GM23248 (cell line): ENCODE results near the gene ITGB2. TPM values are rescaled to one million over a fixed set of nuclear protein-coding genes. Genes with fewer than 3 reads are reported as not detected.

Source experiments
- DNase-seq: peaks from one replicate; pipeline ENCODE4 v3.0.0-alpha.2; 2015
- H2AFZ ChIP-seq: fragments of 200-600 bp; sonication (generic); 2 replicates; pipeline ENCODE4 v1.6.1; 2016; ENCODE audit warnings: antibody characterized with exemption
- H3F3A ChIP-seq: fragments of 200-600 bp; sonication (generic); 2 replicates; pipeline ENCODE4 v1.6.1; 2016; ENCODE audit warnings: mild to moderate bottlenecking, antibody characterized with exemption, mixed run types; ENCODE audit not compliant: insufficient read depth
- H3K27ac ChIP-seq: fragments of 200-600 bp; sonication (generic); 2 replicates; pipeline ENCODE4 v1.5.1; 2016; ENCODE audit warnings: mild to moderate bottlenecking
- H3K27me3 ChIP-seq: fragments of 200-600 bp; sonication (generic); replicated peaks from 2 replicates; pipeline ENCODE4 v1.6.1; 2016; ENCODE audit warnings: mild to moderate bottlenecking; ENCODE audit not compliant: insufficient read depth
- H3K36me3 ChIP-seq: fragments of 200-600 bp; sonication (generic); 2 replicates; pipeline ENCODE4 v1.6.1; 2016; ENCODE audit warnings: low read depth, mild to moderate bottlenecking
- H3K4me1 ChIP-seq: fragments of 200-600 bp; sonication (generic); 2 replicates; pipeline ENCODE4 v1.6.1; 2016; ENCODE audit warnings: mild to moderate bottlenecking; ENCODE audit not compliant: insufficient read depth
- H3K4me2 ChIP-seq: fragments of 200-600 bp; sonication (generic); one replicate; pipeline ENCODE4 v1.6.1; 2016; ENCODE audit warnings: mild to moderate bottlenecking; ENCODE audit not compliant: unreplicated experiment
- H3K4me3 ChIP-seq: fragments of 200-600 bp; sonication (generic); 2 replicates; pipeline ENCODE4 v1.5.1; 2016; ENCODE audit warnings: mild to moderate bottlenecking
- H3K79me2 ChIP-seq: fragments of 200-600 bp; sonication (generic); 2 replicates; pipeline ENCODE4 v1.6.1; 2016; ENCODE audit warnings: mild to moderate bottlenecking; ENCODE audit not compliant: insufficient read depth
- H3K9ac ChIP-seq: fragments of 200-600 bp; sonication (generic); 2 replicates; pipeline ENCODE4 v1.6.1; 2016; ENCODE audit warnings: mild to moderate bottlenecking
- H3K9me2 ChIP-seq: fragments of 200-600 bp; sonication (generic); 2 replicates; pipeline ENCODE4 v1.6.1; 2016; ENCODE audit warnings: mixed run types, mild to moderate bottlenecking, moderate library complexity; ENCODE audit not compliant: insufficient read depth
- H3K9me3 ChIP-seq: fragments of 200-600 bp; sonication (generic); one replicate; pipeline ENCODE4 v1.6.1; 2017; ENCODE audit warnings: low read depth
- H4K20me1 ChIP-seq: fragments of 200-600 bp; sonication (generic); 2 replicates; pipeline ENCODE4 v1.6.0; 2016; ENCODE audit not compliant: insufficient read depth
- EZH2 ChIP-seq: fragments of 200-600 bp; sonication (generic); IDR thresholded peaks from 2 replicates; pipeline ENCODE4 v1.6.1; 2018; ENCODE audit warnings: antibody characterized with exemption, mild to moderate bottlenecking; ENCODE audit not compliant: insufficient read depth, poor library complexity, severe bottlenecking
- EZH2phosphoT487 ChIP-seq: fragments of 200-600 bp; sonication (generic); IDR thresholded peaks from 2 replicates; pipeline ENCODE4 v1.6.1; 2018; ENCODE audit warnings: antibody characterized with exemption, moderate library complexity, mild to moderate bottlenecking, low read depth; ENCODE audit not compliant: insufficient read depth
- WGBS, 2 experiments: methylation state at CpG; one replicate each; pipeline ENCODE4 v1.1.6; 2015 to 2017; ENCODE audit warnings: low lambda C conversion rate in 2 of 2, low coverage in 1 of 2; ENCODE audit errors: missing lambda C conversion rate in 2 of 2; 5-methylcytosine and 5-hydroxymethylcytosine counted together
- in situ Hi-C: fragments of 300-500 bp; cut with MboI; formaldehyde crosslinking; loops from 2 replicates; pipeline ENCODE4 v1.15.0; 2020
- polyA plus RNA-seq: library from polyadenylated mRNA; unstranded; fragments of >200 nt; fragmentation: Nextera tagmentation; extraction: Ambion mirVana; gene quantifications from 2 replicates; pipeline ENCODE4 v1.2.1, GENCODE V29; 2016
- total RNA-seq: library from RNA; depleted of rRNA; stranded (reverse); fragments of >200 nt; shearing (Covaris generic); gene quantifications from 2 replicates; pipeline ENCODE4 v1.2.3, GENCODE V29; 2014

Gene ITGB2
- total and polyA plus RNA-seq, 2 experiments from 2014 or later, result 1.3 to 2.2 TPM

DNA sequence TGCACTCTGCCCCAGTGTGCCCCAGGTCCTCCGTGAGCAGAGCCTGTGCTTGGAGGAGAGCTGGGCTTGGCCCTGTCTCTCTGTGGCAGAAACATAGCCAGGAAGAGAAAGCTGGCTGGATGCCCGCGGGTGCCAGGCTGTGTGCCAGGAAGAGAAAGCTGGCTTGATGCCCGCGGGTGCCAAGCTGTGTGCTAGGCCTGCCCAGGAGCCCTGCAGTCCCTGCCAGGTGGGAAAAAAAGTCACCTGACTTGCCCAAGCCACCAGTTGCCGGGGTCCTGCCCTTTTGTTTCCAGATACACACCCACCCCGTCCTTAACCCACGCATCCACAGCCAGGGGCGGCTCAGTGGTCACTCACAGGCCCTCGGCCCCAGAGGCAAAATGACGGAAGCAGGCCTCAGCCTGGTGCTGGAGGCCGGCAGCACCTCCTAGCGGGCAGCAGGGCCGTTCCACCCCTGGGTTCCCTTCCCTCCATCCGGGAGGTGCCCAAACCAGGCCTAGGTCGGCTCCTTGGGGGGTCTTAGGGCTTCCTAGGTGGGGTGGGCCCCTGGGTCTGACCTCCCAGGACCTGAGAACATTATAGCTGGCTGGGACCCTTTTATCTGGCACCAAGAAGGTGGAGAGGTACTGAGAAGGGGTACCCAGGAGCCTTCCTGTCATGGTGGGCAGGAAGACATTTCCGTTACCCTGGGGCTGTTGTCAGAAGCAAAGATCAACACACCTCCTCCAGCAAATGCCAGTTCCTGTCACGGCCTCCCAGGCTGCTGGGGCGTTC lies 9.1 kb downstream of the ITGB2 start:
- in situ Hi-C loops, result no loop called here
- Histone ChIP-seq H4K20me1 (no peaks in the 10 kb centered on the region), H3K79me2 (no peaks in the 10 kb centered on the region), H3K27me3 (no peaks in the 10 kb centered on the region), H3K9me2 (no peaks in the 10 kb centered on the region), H3K4me1 (peaks cover 5% of the 10 kb centered on the region; the same call in 1 of the 2 replicates), H3K36me3 (no peaks in the 10 kb centered on the region), H2AFZ (no peak overlapping the region), H3K27ac (no peak overlapping the region), H3K4me3 (no peak overlapping the region), H3K4me2 (no peak overlapping the region), H3F3A (no peaks in the 10 kb centered on the region), H3K9me3 (no peaks in the 10 kb centered on the region), H3K9ac (no peak overlapping the region)
- 77 to 84% methylated on average over 19 of the region's 19 CpGs for WGBS, 2 experiments
- TF ChIP-seq EZH2 (no peak), EZH2phosphoT487 (no peak)
- DNase-seq, result no peak

DNA sequence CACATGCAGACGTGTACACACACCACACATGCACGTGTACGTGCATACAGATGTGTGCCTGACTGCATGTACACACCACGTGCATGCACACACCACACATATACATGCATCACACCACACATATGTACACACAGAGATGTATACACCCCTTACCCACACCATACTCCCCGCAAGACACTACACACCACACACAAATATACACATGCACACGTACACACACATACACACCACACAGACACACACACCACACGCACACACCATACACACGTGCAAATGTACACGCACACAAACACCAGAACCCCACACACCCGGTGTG lies 9.7 kb downstream of the ITGB2 start:
- no peaks in the 10 kb centered on the region for H3K9me3 ChIP-seq
- H3K79me2 ChIP-seq, result no peaks in the 10 kb centered on the region
- H4K20me1 ChIP-seq, result no peaks in the 10 kb centered on the region
- H3K4me3 ChIP-seq, result no peak overlapping the region
- H2AFZ ChIP-seq, result no peak overlapping the region
- no peaks in the 10 kb centered on the region for H3K27me3 ChIP-seq
- H3K4me1 ChIP-seq, result peaks cover 5% of the 10 kb centered on the region; the same call in 1 of the 2 replicates
- no peak overlapping the region for H3K4me2 ChIP-seq
- H3F3A ChIP-seq, result no peaks in the 10 kb centered on the region
- 75 to 78% methylated on average over 10 of the region's 10 CpGs for WGBS, 2 experiments
- no peak for DNase-seq
- in situ Hi-C loops, result no loop called here
- no peak overlapping the region for H3K27ac ChIP-seq
- TF ChIP-seq EZH2 (no peak), EZH2phosphoT487 (no peak)
- no peaks in the 10 kb centered on the region for H3K36me3 ChIP-seq
- H3K9ac ChIP-seq, result no peak overlapping the region
- H3K9me2 ChIP-seq, result no peaks in the 10 kb centered on the region

DNA sequence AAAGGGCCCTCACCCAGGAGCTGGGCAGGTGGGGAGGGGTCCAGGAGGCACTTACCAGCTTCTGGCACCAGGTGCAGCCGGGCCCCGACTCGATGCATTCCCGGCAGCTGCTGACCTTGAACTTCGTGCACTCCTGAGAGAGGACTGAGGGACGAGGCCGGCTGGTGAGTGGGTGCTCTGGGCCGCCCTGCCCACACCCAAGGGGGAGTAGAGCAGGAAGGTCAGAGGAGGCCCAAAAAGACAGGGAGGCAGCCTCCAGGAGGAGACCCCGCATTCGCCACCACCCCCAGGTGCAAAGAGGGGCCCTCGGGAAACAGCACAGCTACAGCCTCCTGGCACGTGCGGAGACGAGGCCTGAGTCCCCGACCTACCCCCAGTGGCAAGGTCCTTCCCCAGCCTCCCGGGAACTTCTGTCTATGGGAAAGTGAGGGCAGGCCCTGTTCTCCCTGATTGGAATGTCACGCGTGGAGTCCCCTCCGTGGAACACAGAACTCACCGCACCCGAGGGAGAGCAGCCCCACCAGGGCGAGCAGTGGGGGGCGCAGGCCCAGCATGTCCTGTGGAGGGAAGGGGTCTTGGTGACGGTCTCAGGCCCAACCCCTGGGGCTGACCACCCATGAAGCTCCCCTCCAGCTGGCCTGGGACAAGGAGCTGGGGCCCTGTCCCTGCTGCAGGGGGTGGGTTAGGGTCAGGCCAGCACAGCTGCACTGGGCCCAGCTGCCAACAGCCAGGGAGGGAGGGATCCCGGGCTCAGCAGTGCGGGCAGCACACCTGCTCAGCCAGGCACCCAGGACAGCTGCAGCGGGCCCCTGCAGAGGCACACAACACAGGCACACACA lies 10.3 kb downstream of the ITGB2 start:
- H3K27me3 ChIP-seq, result no peaks in the 10 kb centered on the region
- no peak overlapping the region for H3K27ac ChIP-seq
- WGBS, 2 experiments, result 85 to 92% methylated on average over 27 of the region's 27 CpGs
- H3F3A ChIP-seq, result no peaks in the 10 kb centered on the region
- no peak for TF ChIP-seq EZH2
- no peak for TF ChIP-seq EZH2phosphoT487
- peaks cover 5% of the 10 kb centered on the region; the same call in 1 of the 2 replicates for H3K4me1 ChIP-seq
- H4K20me1 ChIP-seq, result no peaks in the 10 kb centered on the region
- no peak overlapping the region for H3K4me2 ChIP-seq
- no peaks in the 10 kb centered on the region for H3K9me2 ChIP-seq
- H3K36me3 ChIP-seq, result no peaks in the 10 kb centered on the region
- no peak overlapping the region for H2AFZ ChIP-seq
- H3K9ac ChIP-seq, result no peak overlapping the region
- no peaks in the 10 kb centered on the region for H3K9me3 ChIP-seq
- no peak overlapping the region for H3K4me3 ChIP-seq
- no peak for DNase-seq
- H3K79me2 ChIP-seq, result no peaks in the 10 kb centered on the region
- in situ Hi-C loops, result no loop called here

DNA sequence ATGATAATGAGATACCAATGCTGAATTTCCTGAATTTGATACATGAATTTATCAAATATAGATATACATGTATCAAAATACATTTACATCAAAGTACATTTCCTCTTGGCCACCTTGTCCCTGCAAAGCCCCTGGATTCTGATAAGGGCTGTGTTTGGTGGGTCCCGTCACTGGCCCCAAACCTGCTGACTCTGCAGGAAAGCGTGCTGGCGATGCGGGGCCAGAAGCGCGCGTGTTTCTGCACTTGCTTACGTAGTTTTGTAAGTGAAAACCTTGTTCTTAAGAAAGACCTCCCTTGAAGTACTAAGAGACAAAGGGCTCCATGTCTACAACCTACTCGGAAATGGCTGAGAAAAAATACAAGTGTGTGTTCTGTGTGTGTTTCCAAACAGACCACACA lies 11.0 kb downstream of the ITGB2 start:
- Histone ChIP-seq H3K27me3 (no peaks in the 10 kb centered on the region), H2AFZ (no peak overlapping the region), H3K79me2 (no peaks in the 10 kb centered on the region), H3K36me3 (no peaks in the 10 kb centered on the region), H3K9ac (no peak overlapping the region), H3K9me3 (no peaks in the 10 kb centered on the region), H3K4me3 (no peak overlapping the region), H3F3A (no peaks in the 10 kb centered on the region), H3K4me1 (peaks cover 1% of the 10 kb centered on the region; the same call in 1 of the 2 replicates), H3K4me2 (no peak overlapping the region), H4K20me1 (no peaks in the 10 kb centered on the region), H3K9me2 (no peaks in the 10 kb centered on the region), H3K27ac (no peak overlapping the region)
- in situ Hi-C loops, result no loop called here
- DNase-seq, result no peak
- 94 to 95% methylated on average over 9 of the region's 9 CpGs for WGBS, 2 experiments
- no peak for TF ChIP-seq EZH2phosphoT487
- no peak for TF ChIP-seq EZH2
